GM21529 (cell line): ENCODE data around the gene DUT.
"Not testable (repeated sequence)": the region's sequence is repeated elsewhere in the genome, so short reads cannot be mapped to it uniquely, and the experiment has no call there.

ENCODE experiments used
- ATAC-seq: cut with Tn5 transposase; IDR thresholded peaks from one replicate; pipeline ENCODE4 v1.9.1; 2021; ENCODE audit not compliant: unreplicated experiment

The DUT gene

DNA sequence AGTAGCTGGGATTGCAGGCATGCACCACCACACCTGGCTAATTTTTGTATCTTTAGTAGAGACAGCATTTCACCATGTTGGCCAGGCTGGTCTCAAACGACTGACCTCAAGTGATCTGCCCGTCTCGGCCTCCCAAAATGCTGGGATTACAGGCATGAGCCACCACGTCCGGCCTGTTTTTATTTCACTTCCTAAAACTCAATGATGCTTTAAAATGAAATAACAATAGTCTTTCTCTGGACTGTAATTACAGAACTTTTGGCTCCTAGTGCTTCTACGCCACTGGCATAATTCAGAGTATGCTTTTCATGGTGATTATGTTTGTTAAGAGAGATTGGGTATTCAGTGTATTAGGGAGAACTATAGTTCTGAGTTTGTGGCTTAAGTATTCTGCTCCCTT is 5.0 kb upstream of the DUT start:
- ATAC-seq: not testable (repeated sequence)

DNA sequence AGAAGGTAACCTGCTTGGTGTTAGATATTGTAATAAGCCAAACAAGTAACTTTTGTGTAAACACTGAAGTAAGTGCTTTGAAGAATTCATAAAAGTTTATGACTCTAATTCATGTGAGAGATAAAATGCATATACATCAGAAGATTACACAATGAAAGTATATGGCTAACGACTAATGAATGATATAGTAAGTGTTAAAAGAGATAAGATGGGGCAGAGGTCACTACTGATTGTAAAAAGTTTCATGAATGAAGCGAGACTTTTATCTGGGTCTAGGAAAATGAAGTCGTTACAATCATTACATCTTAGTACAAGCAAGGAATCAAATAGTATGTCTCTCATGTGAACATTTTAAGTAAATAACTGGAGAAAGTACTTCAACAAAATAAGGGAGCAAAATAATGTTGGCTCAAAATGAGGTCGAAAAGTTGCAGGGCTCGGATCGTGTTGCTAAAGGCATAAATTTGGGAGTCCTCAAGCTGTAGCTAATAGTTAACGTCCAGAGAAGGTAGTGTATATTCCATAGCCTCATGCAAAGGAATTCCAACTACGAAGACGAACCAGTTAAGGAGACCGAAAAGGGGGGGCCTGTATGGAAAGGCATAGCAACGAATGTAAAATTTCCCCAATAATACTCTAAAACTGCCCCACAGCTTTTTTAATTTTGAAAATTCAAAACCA is 984 bp upstream of the DUT start:
- no peak for ATAC-seq

DNA sequence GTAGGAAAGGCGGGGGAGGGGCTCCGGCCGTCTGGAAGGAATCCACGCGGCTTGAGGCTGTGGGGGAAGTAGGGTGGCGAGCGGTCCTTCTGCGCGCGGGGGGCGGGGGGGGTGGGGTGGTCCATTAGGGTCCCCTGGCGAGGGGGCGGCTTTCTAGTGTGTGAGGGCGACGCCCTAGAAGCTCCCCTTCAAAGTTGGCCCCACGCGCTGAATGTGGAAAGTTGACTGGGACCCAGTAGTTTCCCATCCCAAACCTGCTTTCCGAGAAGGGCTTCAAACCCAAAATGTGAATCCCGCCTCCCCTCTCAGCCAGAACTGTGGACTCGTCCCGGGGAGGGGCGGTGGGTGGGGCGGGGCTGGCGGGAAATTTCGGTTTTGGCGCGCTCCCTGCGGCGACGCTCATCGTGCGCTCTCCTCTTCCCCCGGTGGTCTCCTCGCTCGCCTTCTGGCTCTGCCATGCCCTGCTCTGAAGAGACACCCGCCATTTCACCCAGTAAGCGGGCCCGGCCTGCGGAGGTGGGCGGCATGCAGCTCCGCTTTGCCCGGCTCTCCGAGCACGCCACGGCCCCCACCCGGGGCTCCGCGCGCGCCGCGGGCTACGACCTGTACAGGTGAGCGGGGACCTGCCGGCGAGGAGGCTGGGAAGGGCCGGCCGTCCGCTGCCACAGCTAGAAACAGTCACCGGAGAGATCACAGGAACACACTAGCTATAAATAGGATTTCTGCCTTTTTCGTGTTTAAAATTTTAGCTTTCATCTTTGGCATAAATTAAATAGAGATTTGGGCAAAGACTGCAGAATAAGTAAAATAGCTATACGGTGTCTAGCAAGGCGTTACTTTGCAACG is 790 bp downstream of the DUT start:
- peak; percentile 48 for ATAC-seq

DNA sequence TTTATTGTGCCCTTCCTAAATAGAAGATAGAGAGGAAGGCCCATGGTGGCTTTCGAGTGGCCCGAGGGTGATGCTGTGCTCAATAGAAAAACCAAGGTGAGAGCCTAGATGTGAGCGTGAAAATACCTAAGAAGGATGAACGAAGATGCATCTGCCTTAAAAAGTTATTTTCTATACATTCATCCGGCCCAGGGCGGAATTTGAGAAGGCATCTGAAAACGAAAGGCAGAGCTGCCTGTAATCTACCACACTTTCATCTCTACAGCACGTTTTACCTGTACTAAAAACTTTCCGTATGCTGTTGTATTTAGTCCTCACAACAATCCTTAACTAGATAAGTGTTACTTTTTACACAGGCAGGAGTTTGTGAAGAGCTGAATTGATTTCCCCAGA is 1.4 kb downstream of the DUT start:
- ATAC-seq: no peak

DNA sequence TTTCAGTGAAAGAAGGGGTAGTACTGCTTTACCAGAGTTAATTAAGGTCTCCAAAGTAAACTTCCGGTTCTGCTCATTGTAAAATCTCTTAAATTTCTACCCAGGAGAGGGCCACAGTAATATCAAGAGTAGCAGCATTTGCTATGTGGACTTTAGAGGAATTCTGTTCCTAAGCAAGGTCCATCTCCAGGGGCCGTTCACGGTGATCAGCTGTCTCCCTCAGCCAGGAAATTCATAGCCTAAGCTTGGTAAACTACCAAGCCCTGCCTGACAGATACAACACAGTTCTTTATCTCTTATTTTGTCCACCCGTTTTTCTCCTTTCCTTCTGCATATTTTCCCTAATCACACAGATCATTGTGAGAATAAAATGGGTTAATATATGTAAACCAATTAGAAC is 2.3 kb downstream of the DUT start:
- ATAC-seq: no peak

DNA sequence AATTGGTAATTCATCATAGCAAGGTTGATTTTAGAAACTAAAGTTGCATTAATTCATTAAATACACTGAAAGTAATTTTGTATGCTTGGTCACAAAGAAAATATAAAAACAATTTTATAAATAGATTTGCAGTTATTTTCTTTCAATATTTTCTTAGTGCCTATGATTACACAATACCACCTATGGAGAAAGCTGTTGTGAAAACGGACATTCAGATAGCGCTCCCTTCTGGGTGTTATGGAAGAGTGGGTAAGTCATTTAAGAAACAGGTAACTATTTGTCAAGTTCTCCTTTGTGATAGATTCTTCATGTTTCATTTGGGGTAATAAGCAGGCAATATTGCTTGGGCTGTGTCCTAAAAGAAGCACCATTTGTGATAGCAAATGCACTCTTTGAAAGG is 3.0 kb downstream of the DUT start:
- ATAC-seq: no peak

DNA sequence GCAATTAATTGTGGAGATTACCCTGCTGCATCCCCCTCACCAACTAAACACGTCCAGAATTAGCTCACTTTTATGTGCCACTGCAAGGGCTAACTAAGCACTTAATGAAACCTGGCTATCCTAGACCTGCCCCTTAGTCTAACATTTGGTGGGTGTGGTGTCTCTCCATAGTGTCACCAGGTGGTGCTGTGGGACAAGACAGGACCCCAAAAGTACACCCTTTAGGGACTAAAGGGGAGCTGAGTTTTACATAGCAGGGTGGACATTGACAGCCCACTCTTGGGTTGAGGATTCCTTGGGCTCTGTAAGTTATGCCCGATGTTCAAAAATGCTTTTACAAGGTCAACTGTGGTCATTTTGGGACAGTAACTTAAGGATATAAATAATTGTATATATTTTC is 5.7 kb downstream of the DUT start:
- no peak for ATAC-seq

DNA sequence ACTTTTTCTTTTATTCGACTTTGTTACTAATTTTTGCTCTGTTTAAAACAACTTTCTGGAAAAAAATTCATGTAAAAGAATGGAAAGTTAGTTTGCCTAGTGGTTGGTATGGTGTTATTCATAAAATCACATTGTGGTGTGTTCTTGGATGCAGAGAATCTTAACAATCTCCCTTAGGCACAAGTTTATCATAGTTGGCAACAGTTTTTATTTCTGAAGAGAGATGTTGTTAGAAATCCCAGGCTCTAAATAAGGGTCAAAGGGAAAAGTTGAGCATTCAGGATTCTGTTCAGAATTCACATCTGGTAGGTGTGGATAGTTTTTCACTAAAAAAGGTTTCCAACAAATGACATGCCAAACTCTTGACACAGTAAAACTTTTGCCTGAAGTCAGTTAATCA is 6.4 kb downstream of the DUT start:
- no peak for ATAC-seq

DNA sequence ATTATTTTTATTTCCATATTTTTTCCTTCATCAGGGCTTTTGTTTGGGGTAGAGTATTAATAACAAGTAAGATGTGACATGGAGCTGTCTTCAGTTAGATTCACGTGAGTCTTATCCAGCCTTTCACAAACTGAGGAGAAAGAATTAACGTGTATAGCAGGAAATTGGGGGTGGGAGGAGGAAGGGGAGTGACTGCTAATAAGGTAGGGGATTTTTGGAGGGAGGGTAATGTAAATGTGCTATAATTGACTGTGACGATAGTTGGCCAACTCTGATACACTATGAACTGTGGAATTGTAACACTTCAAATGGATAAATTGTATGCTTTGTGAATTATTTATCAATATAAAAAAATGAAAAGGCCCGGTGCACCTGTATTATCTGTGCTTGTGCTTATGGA is 8.9 kb downstream of the DUT start:
- ATAC-seq: no peak

DNA sequence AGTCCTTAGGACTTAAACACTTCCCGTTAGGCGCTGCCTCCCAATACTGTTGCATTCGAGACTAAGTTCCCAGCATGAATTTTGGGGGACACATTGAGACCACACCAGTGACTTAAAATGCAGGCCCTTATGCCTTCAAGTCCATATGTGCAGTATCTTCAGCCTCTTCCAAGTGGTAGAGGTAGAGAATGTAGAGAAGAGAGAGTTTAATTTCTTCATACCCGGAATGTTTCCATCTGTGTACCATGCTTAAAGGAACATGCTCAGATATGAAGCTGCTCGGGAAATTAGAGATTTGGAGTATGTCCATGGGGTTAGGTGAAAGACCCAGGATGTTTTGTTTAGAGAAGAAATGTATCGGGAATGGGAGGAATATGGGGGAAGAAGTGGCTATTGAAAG is 12.6 kb downstream of the DUT start:
- ATAC-seq: no peak

DNA sequence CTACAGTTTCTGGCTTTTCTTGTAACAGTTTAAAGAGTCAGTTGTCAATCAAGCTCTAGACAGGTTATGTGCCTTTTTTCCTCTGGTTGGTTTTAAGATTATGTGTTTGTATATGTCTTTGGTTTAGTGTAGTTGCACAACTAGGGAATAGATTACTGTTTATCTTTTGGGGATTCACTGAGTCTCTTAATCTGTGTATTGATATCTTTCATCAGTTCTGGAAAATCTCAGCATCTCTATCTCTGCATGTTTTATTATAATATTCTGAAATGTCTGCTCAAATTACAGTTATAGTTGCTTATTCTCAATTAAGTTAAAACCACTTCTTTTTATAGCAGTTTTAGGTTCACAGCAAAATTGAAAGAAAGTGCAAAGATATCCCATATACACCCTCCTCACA is 14.3 kb downstream of the DUT start:
- ATAC-seq: no peak

DNA sequence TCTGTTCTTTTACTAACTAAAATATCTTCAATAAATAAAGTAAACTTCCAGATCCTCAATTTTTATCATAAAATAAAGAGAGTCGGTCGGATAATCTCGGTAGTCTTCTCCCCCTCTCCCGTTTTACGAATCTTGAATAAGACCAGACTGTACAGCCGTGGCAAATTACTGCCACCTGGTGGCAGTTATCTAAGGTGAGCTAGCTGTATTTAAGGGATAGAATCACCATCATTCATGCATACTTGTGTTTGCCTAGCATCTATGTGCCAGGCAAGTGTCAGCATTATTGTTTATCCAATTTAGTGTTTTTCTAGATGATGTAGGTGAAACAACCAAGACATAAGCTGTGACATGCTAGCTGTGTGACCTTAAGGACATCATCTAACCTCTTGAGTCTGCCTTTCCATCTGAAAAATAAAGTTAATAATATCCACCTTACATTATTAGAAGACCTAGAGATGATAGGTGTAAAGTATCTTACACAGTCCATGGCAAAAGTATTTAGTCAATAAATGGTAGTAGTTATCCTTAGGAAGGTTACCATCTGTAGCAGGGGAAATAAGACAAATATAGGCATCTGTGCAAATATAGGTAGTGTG is 21.3 kb downstream of the DUT start:
- peak; percentile 85 for ATAC-seq

DNA sequence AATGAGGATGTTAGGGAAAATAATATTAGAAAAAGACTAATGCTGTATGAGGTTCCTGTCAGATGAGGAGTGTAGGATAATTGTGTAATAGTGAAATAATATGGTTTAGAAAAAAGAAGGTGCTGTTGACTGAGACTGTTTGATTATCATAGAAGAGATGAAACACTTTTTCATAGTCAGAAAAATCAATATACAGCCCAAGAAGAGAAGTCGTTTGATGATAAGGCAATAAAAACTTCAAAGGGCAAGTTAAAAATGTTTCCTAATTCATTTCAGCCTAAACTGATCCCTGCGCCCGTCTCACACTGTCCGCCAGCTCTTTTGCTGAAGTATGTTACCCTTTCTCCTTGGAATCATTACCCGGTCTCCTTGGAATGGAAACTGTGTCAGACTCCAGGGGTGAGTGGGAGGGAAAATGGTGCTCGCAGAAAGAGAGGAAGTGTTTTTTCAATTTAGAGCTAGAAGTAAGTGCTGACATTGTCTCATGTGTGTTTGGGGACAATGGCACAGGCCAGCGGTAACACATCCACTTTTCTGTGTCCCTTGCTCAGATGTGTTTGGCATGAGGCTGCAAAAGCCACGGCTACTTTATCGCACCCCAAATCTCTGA is 23.6 kb downstream of the DUT start:
- no peak for ATAC-seq

DNA sequence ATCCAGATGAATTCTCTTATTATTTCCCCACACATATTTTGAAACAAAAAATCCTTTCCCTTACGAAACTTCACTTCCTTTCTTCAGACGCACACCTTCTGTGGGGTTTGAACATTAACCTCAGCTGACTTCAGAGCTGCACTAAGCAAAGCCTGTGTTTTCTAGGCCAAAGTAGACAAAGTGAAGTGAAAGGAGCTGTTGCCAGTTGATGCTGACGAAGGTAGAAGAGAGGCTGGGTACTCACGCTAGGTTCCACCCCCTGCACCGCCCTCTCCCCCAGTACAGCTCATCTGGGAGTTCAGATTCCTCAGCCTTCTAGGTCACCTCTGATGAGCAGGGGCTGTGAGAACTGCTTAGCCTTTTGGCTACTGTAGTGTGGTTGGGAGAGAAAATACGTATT is 24.1 kb downstream of the DUT start:
- ATAC-seq: no peak

DNA sequence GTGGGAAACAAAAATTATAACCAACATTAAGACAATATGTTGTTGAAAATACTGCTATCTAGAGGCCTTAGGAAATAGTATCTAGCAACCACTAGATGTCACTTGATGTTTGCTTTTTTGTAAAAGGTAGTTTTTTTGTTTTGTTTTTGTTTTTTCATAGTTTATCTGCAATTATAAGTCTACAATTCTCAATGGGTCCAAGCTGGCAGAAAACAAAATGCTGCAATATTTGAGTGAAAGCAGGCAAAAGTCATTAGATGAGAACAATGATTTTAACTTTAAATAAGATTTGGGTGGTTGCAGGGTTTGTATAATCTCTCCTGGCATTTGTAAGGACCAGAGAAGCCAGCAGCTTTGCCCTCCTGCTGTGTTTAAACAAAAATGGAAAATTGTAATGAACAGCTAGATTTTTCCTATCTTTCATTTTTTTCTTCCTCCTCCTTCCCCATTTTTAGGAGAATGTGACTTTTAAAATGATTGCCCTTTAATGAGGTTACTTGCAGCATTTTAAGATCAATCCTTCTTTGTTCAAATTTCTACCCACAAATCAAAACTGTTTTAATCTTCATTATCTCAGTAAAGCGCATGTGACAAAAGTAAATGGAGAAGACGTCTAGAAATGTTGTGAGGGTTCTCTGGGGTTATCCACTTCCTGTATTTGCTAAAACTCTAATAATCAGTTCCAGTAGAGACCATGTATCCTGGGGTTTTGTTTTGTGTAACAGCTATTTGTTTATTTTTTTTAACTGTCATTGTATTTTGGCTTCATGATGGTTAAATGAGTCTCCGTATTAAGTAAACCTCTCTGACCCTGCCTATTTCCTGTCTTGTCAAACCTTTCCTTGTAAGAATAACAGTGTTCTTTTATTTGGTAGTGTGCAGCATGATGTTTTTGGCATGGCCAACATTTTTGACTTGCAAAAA is 27.3 kb downstream of the DUT start:
- no peak for ATAC-seq

DNA sequence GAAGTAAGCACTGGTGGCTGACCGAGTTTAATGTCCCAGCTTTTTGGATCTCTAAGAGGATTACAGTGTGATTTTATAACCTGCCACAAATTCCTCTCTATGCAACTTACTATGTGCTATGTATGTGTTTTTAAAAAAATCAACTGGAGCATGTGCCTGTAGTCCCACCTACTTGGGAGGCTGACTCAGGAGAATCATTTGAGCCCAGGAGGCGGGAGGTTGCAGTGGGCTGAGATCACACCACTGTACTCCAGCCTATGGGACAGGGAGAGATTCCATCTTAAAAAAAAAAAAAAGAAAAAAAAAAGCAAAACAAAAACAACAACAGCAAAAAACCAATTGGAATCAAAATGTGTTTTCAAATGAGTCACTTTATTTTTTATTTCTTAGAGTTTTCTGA is 29.6 kb downstream of the DUT start:
- no peak for ATAC-seq

DNA sequence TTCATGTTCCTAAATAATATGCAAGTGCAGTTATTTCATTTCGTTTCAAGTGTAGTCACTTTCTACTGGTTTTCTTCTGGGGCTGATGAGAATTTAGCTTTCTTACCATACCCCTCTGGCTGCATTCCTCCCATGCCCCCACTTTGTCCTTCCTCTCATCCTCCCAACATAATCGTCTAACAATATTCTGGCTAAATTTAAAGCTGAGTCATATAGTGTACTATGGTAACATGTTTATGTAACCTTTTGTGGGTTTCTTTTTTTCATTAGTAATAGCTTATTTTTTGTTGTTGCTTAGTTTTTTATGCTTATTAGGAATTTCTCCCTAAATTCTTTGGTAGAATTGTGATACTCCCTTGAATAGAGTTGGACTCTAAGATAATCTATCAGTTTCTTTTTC is 30.5 kb downstream of the DUT start:
- ATAC-seq: no peak

DNA sequence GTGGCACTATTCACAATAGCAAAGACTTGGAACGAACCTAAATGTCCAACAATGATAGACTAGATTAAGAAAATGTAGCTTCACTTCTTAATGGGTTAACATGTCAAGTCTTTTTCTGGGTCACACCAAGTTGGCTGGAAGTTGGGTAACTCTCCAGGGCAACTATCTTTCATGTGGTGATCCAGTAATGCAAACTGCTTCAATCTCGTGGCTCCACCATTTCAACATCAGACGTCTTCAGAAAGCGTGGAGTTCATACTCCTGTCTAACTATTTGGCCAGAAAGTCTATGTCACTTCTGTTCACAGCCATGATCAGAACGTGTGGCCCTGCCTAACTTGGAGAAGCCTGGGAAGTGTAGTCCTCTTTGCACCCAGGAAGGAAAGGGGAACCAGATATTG is 32.2 kb downstream of the DUT start:
- no peak for ATAC-seq

DNA sequence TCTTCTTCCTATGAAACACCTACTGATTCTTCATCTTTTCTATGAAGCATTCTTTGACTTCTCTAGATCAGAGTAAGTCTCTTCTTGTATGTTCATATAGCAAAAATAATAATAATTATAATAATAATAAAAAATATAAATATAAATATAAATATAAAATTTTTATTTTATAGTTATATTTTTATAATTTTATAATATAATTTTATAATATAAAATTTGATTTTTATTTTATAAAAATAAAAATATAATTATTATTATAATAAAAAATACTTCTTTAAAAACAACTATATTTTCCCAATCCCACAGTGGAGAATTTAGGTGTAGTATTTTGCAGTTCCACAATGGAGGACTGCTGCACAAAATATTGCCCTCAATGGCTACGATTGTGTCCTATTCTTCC is 34.3 kb downstream of the DUT start:
- ATAC-seq: no peak

DNA sequence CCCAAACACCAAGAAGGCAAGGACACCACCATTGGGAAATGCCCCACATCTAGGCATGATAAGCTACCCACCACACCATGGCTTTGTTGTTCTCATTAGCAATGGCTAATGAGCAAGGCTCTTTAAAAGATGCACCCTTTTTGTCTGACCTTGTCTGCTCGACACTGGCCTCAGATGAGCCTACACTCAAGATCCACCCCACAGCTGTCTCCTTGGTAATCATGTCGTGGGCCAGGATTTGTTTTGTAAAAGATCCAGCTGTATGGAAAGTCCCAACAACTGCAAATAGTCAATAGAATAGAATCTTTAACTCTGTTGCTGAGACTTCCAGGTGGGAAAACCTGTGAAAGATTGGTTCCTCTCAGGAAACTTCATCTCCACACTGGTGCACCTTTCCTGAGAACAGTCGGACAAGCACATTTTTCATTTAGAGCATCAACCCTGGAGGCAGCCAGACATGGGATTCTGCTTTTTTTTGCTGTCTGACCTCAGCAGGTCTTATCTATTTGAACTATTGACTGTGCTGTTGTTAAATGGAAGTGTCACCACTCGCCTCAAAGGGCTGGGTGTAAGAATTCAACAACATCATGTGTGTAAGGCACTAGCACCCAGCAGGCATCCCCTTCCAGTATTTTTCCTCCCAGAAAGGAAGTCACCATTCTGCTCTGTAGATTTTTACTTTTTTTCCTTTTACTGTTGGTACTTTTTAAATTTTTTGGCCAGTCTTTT is 35.5 kb downstream of the DUT start:
- ATAC-seq: no peak
